B cell (primary cell): ENCODE data around the gene MYLK2. TPM values are rescaled to one million over a fixed set of nuclear protein-coding genes. Genes with fewer than 3 reads are reported as not detected.

Experiments
- ATAC-seq: fragments of 200-7000 bp; cut with Tn5 transposase; one replicate; pipeline ENCODE4 v1.10.0; 2021; ENCODE audit warnings: low read depth, mild to moderate bottlenecking, moderate number of reproducible peaks, moderate library complexity
- CTCF ChIA-PET: fragments of 350-600 bp; sonication (Branson Sonifier 250); formaldehyde crosslinking; loops from one replicate; lab custom pipeline; 2021; ENCODE audit warnings: antibody characterized with exemption, inconsistent platforms; lab: Charles Lee
- POLR2A ChIA-PET: fragments of 350-600 bp; sonication (Branson Sonifier 250); formaldehyde crosslinking; loops from one replicate; lab custom pipeline; 2021; ENCODE audit warnings: antibody characterized with exemption; lab: Charles Lee
- DNase-seq: peaks from one replicate; pipeline ENCODE4 v3.0.0; 2013
- H2AFZ ChIP-seq: 2 replicates; pipeline ENCODE4 v1.6.1; 2012; ENCODE audit warnings: mild to moderate bottlenecking, low read depth, low read length; ENCODE audit not compliant: insufficient read depth, poor library complexity, severe bottlenecking
- H3K27ac ChIP-seq, 2 donors: 1 replicate in 1 of 2; 2 replicates in 1 of 2; pipeline ENCODE4 v1.5.1; 2012 to 2013; ENCODE audit warnings: low read length in 2 of 2, mild to moderate bottlenecking in 2 of 2, moderate library complexity in 1 of 2
- H3K27me3 ChIP-seq, 4 experiments: fragments of 200-600 bp in 1 of 4; sonication (generic) in 1 of 4; replicated peaks in 1 of 4; 1 replicate in 2 of 4; 2 replicates in 2 of 4; pipeline versions ENCODE4 v1.6.1 to v1.7.0; 2013 to 2016; ENCODE audit warnings: low read length in 3 of 4, mild to moderate bottlenecking in 2 of 4, mixed read lengths in 1 of 4, moderate library complexity in 1 of 4; ENCODE audit not compliant: insufficient read depth in 4 of 4, control insufficient read depth in 3 of 4; ENCODE audit errors: control extremely low read depth in 1 of 4
- H3K36me3 ChIP-seq, 2 experiments: replicated peaks in 1 of 2; 1 replicate in 1 of 2; 2 replicates in 1 of 2; pipeline versions ENCODE4 v1.6.1 to v1.7.1; 2013; ENCODE audit warnings: low read length in 1 of 2; ENCODE audit not compliant: insufficient read depth in 2 of 2, control insufficient read depth in 1 of 2; ENCODE audit errors: control extremely low read depth in 1 of 2, extremely low read depth in 1 of 2
- H3K4me1 ChIP-seq, 2 donors: fragments of 200-600 bp in 1 of 2; sonication (generic) in 1 of 2; 1 replicate in 1 of 2; 2 replicates in 1 of 2; pipeline versions ENCODE4 v1.5.1 to v1.6.1; 2013 to 2017; ENCODE audit warnings: low read length in 2 of 2; ENCODE audit not compliant: control insufficient read depth in 2 of 2, insufficient read depth in 2 of 2
- H3K4me2 ChIP-seq: replicated peaks from 2 replicates; pipeline ENCODE3; 2012; ENCODE audit warnings: mild to moderate bottlenecking, low read depth, low read length; ENCODE audit not compliant: poor library complexity, severe bottlenecking
- H3K4me3 ChIP-seq, 5 experiments: fragments of 200-600 bp in 1 of 5; sonication (generic) in 1 of 5; 1 replicate in 3 of 5; 2 replicates in 2 of 5; pipeline versions ENCODE4 v1.5.1 to v1.7.0; 2011 to 2016; ENCODE audit warnings: low read length in 4 of 5, mild to moderate bottlenecking in 4 of 5, low read depth in 2 of 5, control low read depth in 1 of 5, moderate library complexity in 1 of 5; ENCODE audit not compliant: insufficient read depth in 1 of 5; ENCODE audit errors: control extremely low read depth in 1 of 5, extremely low read depth in 1 of 5
- H3K79me2 ChIP-seq: fragments of 200-600 bp; sonication (generic); one replicate; pipeline ENCODE4 v1.6.0; 2016; ENCODE audit warnings: low read length; ENCODE audit not compliant: control insufficient read depth, insufficient read depth
- H3K9ac ChIP-seq: fragments of 200-600 bp; sonication (generic); 2 replicates; pipeline ENCODE4 v1.6.1; 2017; ENCODE audit warnings: mild to moderate bottlenecking, low read length, moderate library complexity
- H3K9me3 ChIP-seq, 3 donors: one replicate each; pipeline versions ENCODE4 v1.6.1 to v1.7.1; 2013; ENCODE audit warnings: low read length in 2 of 3; ENCODE audit not compliant: control insufficient read depth in 2 of 3, insufficient read depth in 1 of 3; ENCODE audit errors: control extremely low read depth in 1 of 3
- H4K20me1 ChIP-seq: 2 replicates; pipeline ENCODE4 v1.6.0; 2012; ENCODE audit warnings: mild to moderate bottlenecking, low read length; ENCODE audit not compliant: insufficient read depth, control insufficient read depth, poor library complexity, severe bottlenecking
- H3K27ac Mint-ChIP-seq: one replicate; pipeline ENCODE4 v1.8.0; 2021; ENCODE audit warnings: mixed read lengths
- H3K27me3 Mint-ChIP-seq: one replicate; pipeline ENCODE4 v1.8.0; 2021; ENCODE audit warnings: mixed read lengths
- H3K4me1 Mint-ChIP-seq: one replicate; pipeline ENCODE4 v1.8.0; 2021; ENCODE audit warnings: mixed read lengths
- H3K4me3 Mint-ChIP-seq: one replicate; pipeline ENCODE4 v1.8.0; 2021; ENCODE audit warnings: mixed read lengths
- H3K9me3 Mint-ChIP-seq: one replicate; pipeline ENCODE4 v1.8.0; 2022; ENCODE audit warnings: mixed read lengths; ENCODE audit not compliant: insufficient read depth
- EZH2 ChIP-seq: IDR thresholded peaks from 2 replicates; pipeline ENCODE4 v1.6.1; 2012; ENCODE audit warnings: borderline replicate concordance, low read depth, mild to moderate bottlenecking, moderate library complexity, low read length; ENCODE audit not compliant: insufficient read depth, poor library complexity, severe bottlenecking
- WGBS: methylation state at CpG from one replicate; pipeline ENCODE4 v1.1.5; 2013; ENCODE audit warnings: missing lambda C conversion rate; ENCODE audit not compliant: insufficient coverage; 5-methylcytosine and 5-hydroxymethylcytosine counted together
- intact Hi-C: fragments of 100-400 bp; cut with micrococcal nuclease; formaldehyde crosslinking; loops from one replicate; pipeline ENCODE4 v1.10.0; 2022
- polyA plus RNA-seq: library from polyadenylated mRNA; depleted of rRNA; stranded (reverse); fragments of >200 nt; gene quantifications from 2 replicates; pipeline ENCODE4 v1.2.3, GENCODE V29; 2012
- total RNA-seq, 2 donors: library from RNA; stranded (reverse); fragments of 120-200 nt in 1 of 2; gene quantifications; 1 replicate in 1 of 2; 2 replicates in 1 of 2; pipeline versions ENCODE4 v1.2.3 to v1.2.4, GENCODE V29; 2013 to 2022
- TF ChIP-seq, protein P1 (sequence below): fragments of 200-600 bp; IDR thresholded peaks from one replicate; pipeline ENCODE4 v1.8.0; 2022; ENCODE audit warnings: antibody characterized with exemption, mild to moderate bottlenecking

The MYLK2 gene
- total and polyA plus RNA-seq, 2 donors (not counting 1 experiment from before 2014, with no cell fraction given): not detected

GRCh38 chr20:31780839-31781238, 38.3 kb upstream of the MYLK2 start:
- Mint-ChIP-seq H3K27me3 (no peaks in the 10 kb centered on the region), H3K27ac (no peak overlapping the region), H3K4me1 (no peaks in the 10 kb centered on the region), H3K9me3 (no peaks in the 10 kb centered on the region), H3K4me3 (no peak overlapping the region)
- 100% methylated on average over 2 of the region's 2 CpGs for WGBS
- Histone ChIP-seq H4K20me1 (no peaks in the 10 kb centered on the region), H3K4me2 (no peak overlapping the region), H3K27me3 (no peaks in the 10 kb centered on the region), H3K36me3 (no peaks in the 10 kb centered on the region), H3K79me2 (no peaks in the 10 kb centered on the region), H3K27ac (no peak overlapping the region), H3K9ac (no peak overlapping the region), H3K4me1 (no peaks in the 10 kb centered on the region), H3K9me3 (no peaks in the 10 kb centered on the region), H3K4me3 (no peak overlapping the region), H2AFZ (no peak overlapping the region)
- ATAC-seq (no peak), DNase-seq (no peak)
- ChIA-PET CTCF (no interaction called here), POLR2A (no interaction called here)
- no peak for TF ChIP-seq EZH2
- TF ChIP-seq, protein P1, sequence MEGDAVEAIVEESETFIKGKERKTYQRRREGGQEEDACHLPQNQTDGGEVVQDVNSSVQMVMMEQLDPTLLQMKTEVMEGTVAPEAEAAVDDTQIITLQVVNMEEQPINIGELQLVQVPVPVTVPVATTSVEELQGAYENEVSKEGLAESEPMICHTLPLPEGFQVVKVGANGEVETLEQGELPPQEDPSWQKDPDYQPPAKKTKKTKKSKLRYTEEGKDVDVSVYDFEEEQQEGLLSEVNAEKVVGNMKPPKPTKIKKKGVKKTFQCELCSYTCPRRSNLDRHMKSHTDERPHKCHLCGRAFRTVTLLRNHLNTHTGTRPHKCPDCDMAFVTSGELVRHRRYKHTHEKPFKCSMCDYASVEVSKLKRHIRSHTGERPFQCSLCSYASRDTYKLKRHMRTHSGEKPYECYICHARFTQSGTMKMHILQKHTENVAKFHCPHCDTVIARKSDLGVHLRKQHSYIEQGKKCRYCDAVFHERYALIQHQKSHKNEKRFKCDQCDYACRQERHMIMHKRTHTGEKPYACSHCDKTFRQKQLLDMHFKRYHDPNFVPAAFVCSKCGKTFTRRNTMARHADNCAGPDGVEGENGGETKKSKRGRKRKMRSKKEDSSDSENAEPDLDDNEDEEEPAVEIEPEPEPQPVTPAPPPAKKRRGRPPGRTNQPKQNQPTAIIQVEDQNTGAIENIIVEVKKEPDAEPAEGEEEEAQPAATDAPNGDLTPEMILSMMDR: no peak
- intact Hi-C loops: no loop called here

- ChIA-PET POLR2A (no interaction called here), CTCF (no interaction called here)
- H3K27ac Mint-ChIP-seq: no peak overlapping the region
- H3K4me1 ChIP-seq: no peaks in the 10 kb centered on the region
- no peaks in the 10 kb centered on the region for H4K20me1 ChIP-seq
- no peak overlapping the region for H3K4me2 ChIP-seq
- TF ChIP-seq EZH2: no peak
- TF ChIP-seq, protein P1: no peak
- intact Hi-C loops: no loop called here
- no peak for DNase-seq
- no peak overlapping the region for H2AFZ ChIP-seq
- no peak for ATAC-seq
- H3K9me3 Mint-ChIP-seq: no peaks in the 10 kb centered on the region
- no peaks in the 10 kb centered on the region for H3K27me3 ChIP-seq
- no peak overlapping the region for H3K4me3 ChIP-seq
- H3K36me3 ChIP-seq: no peaks in the 10 kb centered on the region
- WGBS: 100% methylated on average over 4 of the region's 4 CpGs
- H3K4me1 Mint-ChIP-seq: no peaks in the 10 kb centered on the region
- H3K27ac ChIP-seq: no peak overlapping the region
- no peaks in the 10 kb centered on the region for H3K9me3 ChIP-seq
- no peaks in the 10 kb centered on the region for H3K79me2 ChIP-seq
- H3K4me3 Mint-ChIP-seq: no peak overlapping the region
- no peak overlapping the region for H3K9ac ChIP-seq
- H3K27me3 Mint-ChIP-seq: no peaks in the 10 kb centered on the region
Observed at GRCh38 chr20:31781945-31782344, 37.2 kb upstream of the MYLK2 start.
